Non-pigmented ciliary epithelial cell (primary cell): ENCODE measurements around the gene RABL2B.
"Not testable (repeated sequence)": the region's sequence is repeated elsewhere in the genome, so short reads cannot be mapped to it uniquely, and the experiment has no call there.

Experiments used
- DNase-seq: peaks from one replicate; pipeline ENCODE4 v3.0.0-alpha.2; 2010; ENCODE audit warnings: low read depth

RABL2B gene

DNA sequence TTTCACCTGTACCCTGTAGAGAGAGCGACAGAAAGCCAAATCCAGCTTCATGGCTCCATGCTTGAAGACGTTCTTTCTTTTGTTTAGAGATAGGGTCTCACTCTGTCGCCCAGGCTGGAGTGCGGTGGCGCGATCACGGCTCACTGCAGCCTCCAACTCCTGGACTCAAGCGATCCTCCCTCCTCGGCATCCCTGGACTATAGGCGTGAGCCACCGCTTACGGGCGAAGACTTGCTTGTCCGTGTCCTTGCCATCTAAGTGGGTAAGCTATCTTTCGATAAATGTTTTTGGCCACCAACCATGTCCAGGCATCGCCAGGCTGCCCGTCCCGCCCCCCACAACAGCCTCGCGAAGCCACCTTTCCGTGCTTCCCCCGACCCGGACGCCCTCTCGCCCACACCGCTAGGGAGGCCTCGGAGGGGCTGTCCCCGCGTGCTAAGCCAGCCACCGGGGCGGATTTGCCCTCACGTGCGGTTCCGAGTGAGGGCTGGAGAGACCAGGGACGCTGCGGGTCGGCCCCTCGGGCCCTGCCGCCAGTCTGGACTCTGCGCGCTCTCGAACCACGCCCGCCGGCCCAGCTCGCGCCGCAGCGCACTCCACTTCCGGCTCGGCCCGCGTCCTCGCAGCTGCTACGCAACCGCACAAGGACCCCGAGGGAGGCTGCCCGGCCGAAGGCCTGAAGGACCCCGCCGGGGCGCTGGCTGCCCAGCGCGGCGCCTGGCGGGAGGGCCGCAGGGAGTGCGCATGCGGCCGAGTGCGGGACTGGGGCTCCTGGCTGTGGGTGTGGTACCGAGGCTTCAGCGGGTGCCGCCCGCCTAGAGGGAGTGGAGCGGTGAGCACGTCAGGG lies at the start of gene RABL2B:
Gene RABL2B (minus strand): TSS at position 604 of the 847 bp plus-strand sequence. CDS start 1,342 bp downstream, outside the sequence.
- DNase-seq: peak; percentile 23

- DNase-seq: not testable (repeated sequence)
Measured at GRCh38 chr22:50786936-50787335, 3.5 kb upstream of the RABL2B start.

GRCh38 chr22:50785289-50785688 lies 1.9 kb upstream of the RABL2B start:
- not testable (repeated sequence) for DNase-seq

DNA sequence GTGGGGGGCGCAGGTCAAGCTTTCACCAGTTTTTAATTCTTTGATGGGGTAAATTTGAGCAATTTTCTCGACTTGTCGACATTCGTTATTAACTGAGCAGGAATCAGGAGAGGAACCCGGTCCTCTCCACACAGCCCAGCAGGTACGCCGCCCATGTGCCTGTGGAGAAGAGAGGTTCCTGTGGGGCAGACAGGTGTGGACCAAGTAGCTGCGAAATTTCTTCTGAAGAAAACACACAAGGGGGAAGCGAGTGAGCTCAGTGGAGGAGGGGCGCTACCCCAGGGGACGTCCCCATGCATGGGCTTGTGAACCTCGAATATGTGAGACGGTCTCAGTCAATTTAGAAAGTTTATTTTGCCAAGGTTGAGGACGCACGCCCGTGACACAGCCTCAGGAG lies 442 bp upstream of the RABL2B start:
- DNase-seq: not testable (repeated sequence)

- not testable (repeated sequence) for DNase-seq
Measured at GRCh38 chr22:50782253-50782652, 1.2 kb downstream of the RABL2B start.

- not testable (repeated sequence) for DNase-seq
Measured at GRCh38 chr22:50780244-50780643, 3.2 kb downstream of the RABL2B start.

GRCh38 chr22:50777631-50778030 lies 5.8 kb downstream of the RABL2B start:
- not testable (repeated sequence) for DNase-seq

DNA sequence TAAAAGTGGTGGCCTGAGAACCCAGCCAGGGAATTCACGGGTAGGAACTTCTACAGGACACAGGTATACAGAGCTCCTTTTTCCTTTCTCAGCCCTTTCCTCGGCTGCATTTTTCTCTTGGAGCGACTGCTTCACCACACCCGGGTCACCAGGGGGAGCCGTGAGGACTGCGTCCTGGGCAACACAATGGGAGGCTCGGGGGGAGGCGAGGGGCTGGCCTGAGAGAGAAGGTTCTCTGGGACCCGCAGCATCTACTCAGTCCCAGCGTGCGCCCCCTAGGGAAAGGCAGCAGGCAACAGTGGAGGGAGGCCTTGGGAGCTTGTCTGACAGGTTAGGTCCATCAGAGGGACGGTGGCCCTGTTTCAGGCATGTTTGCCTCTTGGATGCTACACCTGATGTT lies 8.3 kb downstream of the RABL2B start:
- not testable (repeated sequence) for DNase-seq

DNA sequence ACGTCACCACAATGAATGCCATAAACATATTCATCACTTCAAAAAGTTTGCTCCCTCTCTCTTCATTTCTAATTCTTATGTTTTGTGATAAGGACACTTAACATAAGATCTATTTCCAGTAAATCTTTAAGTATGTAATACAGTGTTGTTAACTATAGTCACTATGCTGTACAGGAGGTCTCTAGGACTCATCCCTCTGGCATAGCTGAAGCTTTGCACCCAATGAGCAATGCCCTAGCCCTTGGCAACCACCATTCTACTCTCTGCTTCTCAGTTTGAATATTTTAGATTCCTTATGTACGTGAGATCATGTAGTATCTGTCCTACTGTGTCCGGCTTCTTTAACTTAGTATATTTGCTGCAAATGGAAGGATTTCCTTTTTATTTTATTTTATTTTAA lies 19.1 kb downstream of the RABL2B start:
- not testable (repeated sequence) for DNase-seq

GRCh38 chr22:50761829-50762228 lies 21.6 kb downstream of the RABL2B start:
- not testable (repeated sequence) for DNase-seq

GRCh38 chr22:50759597-50760341 lies 23.7 kb downstream of the RABL2B start:
- peak; percentile 11 for DNase-seq

DNA sequence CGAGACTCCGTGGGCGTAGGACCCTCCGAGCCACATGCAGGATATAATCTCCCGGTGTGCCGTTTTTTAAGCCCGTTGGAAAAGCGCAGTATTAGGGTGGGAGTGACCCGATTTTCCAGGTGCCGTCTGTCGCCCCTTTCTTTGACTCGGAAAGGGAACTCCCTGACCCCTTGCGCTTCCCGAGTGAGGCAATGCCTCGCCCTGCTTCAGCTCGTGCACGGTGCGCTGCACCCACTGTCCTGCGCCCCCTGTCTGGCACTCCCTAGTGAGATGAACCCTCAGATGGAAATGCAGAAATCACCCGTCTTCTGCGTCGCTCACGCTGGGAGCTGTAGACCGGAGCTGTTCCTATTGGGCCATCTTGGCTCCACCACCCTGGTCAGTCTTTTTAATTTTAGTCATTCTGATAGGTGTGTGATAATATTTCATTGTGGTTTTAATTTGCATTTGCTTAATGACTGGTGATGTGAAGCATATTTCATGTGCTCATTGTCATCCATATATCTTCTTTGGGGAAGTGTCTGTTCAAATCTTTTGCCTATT lies 26.4 kb downstream of the RABL2B start:
- not testable (repeated sequence) for DNase-seq

GRCh38 chr22:50756406-50756805 lies 27.0 kb downstream of the RABL2B start:
- not testable (repeated sequence) for DNase-seq

DNA sequence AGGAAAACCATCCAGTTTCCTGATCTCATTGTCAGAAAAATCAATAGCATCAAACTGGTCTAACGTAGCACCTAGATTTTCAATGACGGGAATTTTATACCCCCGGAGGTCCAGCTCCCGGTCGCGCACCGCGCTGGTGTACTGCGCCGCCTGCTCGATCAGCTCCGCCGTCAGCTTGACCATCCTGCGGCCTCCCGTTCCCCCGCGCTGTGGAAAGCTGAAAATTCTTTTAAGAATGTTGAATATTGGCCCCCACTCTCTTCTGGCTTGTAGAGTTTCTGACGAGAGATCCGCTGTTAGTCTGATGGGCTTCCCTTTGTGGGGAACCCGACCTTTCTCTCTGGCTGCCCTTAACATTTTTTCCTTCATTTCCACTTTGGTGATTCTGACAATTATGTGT lies 28.2 kb downstream of the RABL2B start:
- DNase-seq: not testable (repeated sequence)

GRCh38 chr22:50749302-50750074 lies 33.9 kb downstream of the RABL2B start:
- not testable (repeated sequence) for DNase-seq

GRCh38 chr22:50748630-50749029 lies 34.8 kb downstream of the RABL2B start:
- not testable (repeated sequence) for DNase-seq

DNA sequence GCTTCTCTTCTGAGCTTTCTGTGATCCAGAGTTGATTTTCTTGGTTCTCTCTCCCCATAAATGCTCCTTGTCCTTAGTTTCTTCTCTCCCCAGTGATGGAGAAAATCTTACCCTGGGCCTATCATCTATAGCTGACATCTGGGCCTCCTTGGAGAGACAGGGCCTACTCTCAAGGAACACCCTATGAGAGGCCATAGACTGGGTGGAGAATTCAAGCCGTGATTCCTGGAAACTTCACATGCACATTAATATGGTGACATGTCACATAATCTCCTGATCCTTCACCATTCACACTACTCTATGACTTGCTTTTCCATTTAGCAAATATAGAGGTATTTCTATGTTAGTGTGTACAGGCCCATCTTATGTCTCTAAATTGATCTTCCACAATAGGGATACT lies 35.9 kb downstream of the RABL2B start:
- not testable (repeated sequence) for DNase-seq

DNA sequence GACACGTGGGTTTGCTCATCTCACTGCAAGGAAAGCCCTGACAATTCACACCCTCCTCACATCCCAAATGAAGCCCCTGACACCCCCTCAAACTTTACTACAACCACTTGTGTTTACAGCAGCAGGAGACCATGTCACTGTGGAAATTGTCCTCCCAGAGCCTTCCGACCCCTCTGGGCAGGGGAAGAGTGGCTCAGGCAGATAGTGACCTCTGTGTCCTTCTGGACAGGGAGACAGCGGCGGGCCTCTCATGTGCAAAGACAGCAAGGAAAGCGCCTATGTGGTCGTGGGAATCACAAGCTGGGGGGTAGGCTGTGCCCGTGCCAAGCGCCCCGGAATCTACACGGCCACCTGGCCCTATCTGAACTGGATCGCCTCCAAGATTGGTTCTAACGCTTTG lies 39.0 kb downstream of the RABL2B start:
- not testable (repeated sequence) for DNase-seq

- not testable (repeated sequence) for DNase-seq
Measured at GRCh38 chr22:50740714-50741113, 42.7 kb downstream of the RABL2B start.

DNA sequence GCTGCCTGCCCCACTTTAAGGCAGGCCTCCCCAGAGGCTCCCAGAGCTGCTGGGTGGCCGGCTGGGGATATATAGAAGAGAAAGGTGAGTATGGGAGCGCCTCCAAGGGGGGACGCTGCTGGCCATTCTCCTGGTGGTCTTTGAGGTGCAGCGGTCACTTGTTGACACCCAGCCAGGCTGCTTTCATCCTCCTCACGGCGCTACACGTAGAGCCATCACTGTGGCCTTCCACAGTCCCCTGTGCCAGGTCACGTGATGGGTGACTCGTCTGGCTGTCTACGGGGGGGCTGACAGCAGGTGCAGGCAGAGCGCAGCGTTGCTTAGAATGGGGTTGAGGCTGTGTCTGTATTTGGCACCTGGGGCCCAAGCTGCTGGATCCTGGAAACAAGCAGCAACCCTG lies 43.5 kb downstream of the RABL2B start:
- DNase-seq: no peak

DNA sequence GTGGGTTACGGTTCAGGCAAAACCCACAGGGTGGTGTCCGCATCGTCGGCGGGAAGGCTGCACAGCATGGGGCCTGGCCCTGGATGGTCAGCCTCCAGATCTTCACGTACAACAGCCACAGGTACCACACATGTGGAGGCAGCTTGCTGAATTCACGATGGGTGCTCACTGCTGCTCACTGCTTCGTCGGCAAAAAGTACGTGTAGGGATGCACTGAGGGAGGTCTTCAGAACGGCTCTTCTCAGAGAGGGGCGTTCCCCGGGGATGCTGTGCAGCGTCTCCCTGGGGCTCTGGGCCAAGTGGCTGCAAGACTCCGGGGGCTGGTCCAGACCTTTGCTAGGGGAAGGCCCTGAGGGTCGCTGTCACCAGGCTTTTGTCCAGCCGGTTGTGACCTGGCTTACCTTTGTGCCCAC lies 44.2 kb downstream of the RABL2B start:
- no peak for DNase-seq
